HG02610 (cell line): ENCODE results near the gene NHSL1.

Source experiments
- ATAC-seq: cut with Tn5 transposase; IDR thresholded peaks from one replicate; pipeline ENCODE4 v1.9.1; 2021; ENCODE audit warnings: mild to moderate bottlenecking, moderate library complexity; ENCODE audit not compliant: unreplicated experiment

NHSL1 gene

GRCh38 chr6:138405816-138406413, 93.4 kb downstream of the NHSL1 start:
- ATAC-seq, result no peak

- peak; percentile 6 for ATAC-seq
Observed at GRCh38 chr6:138404666-138405337, 94.5 kb downstream of the NHSL1 start.

GRCh38 chr6:138403801-138404665, 95.3 kb downstream of the NHSL1 start, which contains the start of gene HEBP2:
Gene HEBP2 (plus strand): TSS chr6:138404223. CDS start chr6:138404496, 273 bp downstream.
- peak; percentile 91 for ATAC-seq

DNA sequence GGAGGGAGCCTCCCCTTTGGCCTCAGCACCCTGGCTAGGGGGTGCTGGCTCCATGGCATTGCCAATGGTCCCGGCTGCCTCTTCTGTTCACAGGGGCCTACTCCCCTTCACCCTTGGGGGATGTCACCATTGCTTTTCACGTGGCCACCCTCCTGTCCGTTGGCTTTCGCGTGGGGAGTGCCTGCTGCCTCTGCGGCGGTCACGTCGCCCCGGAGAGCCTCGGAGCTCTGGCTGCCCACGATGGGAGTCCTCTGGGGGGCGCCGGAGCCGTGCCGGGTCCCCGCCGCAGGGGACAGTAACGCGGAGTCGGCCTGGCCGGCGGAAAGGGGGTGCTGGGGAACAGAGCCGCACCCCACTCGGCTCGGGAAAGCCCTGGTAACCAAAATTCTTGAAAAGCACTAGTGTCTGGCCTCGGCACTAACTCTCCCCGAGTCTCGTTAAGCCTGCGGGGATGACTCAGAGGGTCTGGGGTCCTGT, 95.9 kb downstream of the NHSL1 start:
- ATAC-seq, result peak; percentile 13

DNA sequence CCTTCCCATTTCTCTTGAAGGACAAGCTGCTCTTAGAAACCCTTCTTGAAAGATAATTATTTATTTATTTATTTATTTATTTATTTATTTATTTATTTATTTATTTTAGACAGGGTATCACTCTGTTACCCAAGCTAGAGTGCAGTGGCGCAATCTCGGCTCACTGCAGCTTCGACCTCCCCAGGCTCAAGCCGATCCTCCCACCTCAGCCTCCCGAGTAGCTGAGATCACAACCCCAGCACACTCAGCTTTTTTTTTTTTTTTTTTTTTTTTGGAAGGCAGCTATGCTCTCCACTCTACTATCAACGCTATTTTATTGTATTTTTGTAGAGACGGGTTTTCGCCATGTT, 96.5 kb downstream of the NHSL1 start:
- ATAC-seq, result no peak

DNA sequence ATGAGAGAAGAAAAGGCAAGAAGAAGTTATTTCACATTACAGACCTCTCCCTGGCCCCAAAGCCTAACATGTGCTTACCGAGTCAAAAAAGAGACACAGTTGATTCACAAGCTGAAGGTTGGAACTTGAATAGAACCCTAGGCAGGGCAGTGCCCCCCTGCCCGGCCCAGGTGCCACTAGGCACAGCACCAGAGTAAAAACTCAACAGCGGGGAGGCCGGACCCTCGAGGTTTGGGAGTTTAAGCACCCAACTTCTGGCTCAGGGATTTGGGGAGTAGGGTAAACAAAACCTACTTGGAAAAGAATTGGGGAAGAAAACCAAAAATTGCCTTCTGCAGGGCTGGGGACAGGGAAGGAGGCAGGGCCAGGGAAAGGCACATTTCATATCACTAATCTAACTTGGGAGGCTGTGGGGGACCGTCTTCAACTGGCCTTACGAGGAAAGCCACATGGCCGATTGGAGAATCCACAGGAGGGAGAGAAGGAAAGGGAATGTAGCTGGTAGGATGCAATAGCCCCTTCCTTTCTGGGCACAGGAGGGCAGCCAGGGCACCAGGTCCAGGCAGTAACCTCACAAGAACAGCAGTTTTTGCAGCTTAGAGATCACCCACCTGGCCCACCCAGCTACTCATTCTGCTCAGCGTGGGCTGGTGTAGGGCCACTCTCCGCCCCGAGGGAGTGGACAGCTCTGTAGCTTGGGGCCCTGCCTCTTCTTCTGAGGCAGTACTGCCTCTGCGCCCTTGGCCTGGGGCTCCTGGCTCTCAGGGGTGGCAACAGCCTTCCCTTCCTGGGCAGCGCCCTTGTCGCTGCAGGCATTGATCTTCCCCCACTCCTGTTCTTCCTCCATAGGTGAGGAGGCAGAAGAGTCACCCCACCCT, 97.1 kb downstream of the NHSL1 start:
- ATAC-seq, result no peak

DNA sequence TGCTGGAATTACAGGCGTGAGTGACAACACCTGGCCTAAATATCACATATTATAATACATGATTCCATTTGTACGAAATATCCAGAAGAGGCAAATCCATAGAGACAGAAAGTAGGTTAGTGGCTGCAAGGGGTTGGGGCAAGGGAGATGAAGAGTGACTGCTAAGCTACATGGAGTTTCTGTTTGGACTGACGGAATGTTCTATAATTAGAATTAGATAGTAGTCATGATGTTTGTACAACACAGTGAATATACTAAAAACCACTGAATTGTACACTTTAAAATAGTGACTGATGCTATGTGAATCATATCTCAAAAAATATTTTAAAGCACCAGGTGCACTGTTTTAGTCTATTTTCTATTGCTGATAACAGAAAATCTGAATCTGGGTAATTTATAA, 99.0 kb downstream of the NHSL1 start:
- ATAC-seq, result no peak

GRCh38 chr6:138397128-138398122, 101.9 kb downstream of the NHSL1 start:
- no peak for ATAC-seq

DNA sequence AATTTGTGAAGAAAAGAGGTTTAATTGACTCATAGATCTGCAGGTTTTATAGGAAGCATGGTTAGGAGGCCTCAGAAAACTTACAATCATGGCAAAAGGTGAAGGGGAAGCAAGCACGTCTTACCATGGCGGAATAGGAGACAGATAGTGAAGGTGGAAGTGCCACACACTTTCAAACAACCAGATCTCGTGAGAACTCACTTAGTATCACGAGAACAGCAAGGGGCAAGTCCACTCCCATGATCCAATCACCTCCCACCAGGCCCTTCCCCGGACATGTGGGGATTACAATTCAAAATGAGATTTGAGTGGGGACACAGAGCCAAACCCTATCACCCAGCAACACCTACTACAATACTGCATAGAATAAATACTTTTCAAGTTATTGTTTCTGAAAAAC, 102.6 kb downstream of the NHSL1 start:
- ATAC-seq, result no peak

DNA sequence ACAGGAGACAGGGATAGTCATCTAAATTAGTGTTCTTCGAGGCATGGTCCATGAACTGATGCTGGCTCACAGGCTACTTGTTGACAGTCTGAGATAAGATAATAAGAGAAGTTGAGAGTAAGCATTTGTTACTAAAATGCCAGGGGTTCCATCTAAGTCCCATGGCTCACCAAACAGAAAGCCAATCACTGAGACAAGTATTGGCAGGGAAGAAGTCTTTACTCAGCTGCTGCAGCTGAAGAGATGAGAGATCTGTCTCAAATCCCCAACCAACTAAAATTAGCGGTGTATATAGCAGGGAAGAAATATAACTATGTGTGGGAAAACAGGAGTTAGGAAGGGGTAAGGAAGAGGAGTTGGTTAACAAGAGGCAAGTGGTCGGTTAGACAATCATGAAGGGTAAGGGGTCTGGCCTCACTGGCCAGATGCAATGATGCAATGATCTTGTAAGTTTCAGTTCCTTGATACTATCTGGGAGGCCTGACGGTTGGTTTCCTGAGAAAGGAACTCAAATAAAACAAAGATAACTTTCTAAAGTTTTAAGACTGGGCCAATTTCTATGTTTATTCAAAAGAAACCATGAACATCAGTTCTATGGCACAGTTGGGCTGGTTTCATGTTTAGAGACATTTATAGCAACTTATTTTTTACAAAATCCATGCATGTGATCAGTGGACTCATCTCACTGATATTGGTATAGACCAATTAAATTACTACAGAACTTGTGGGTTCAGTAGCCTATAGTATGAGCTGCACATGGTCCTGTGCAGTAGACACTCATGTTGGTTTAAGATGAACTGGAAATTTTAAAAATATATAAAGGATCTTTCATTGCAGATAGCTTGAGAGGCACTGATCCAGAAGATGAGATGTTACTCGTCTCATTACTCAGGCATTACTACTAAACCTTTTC, 105.2 kb downstream of the NHSL1 start:
- no peak for ATAC-seq

DNA sequence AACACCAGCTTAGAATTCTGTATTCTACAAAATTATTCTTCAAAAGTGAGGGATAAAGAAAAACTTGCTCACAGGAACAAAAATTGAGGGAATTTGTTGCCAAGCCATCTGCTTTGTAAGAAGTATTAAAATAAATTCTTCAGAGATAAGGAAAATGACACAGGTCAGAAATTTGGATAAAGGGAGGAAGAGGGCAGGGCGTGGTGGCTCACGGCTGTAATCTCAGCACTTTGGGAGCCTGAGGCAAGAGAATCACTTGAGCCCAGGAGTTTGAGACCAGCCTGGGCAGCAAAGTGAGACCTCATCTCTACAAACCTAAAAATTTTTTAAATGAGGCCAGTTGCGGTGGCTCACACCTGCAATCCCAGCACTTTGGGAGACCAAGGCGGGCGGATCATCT, 109.7 kb downstream of the NHSL1 start:
- ATAC-seq, result no peak

DNA sequence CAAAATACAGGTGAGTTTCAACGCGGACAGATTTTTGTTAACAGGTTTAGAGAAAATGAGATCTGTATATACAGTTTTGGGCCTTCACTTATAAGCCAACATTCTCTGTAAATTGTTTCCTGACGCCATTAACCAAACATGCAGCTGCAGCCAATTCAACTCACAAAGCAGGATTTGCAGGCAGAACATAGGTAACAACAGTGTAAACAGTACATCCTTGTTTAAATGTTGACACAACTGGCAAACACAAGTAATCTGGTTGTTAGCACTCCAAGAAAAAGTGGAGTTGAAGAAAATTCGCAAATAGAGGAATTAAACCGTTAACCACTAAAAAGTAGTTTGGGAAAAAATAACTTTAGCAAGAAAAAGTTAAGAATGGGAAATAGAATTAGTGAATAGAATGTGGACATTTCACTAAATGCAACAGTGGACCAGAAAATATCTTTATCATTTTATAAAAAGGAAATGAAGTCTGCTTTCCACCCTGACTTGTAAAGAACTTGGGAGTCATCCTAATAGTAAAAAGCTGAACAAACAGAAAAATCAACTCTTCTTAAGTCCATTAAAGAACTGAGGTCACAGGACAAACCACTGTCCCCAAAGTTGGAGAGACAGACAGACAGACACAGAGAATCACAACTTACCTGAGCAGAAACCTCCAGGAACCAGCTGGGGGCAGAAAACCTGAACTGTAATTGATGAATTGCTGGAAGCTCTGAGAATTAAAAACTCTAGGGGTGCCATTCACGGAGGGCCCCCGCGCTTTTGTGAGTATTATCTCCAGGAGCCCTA, 111.5 kb downstream of the NHSL1 start:
- ATAC-seq, result no peak

- ATAC-seq, result no peak
Observed at GRCh38 chr6:138386897-138387296, 112.4 kb downstream of the NHSL1 start.

DNA sequence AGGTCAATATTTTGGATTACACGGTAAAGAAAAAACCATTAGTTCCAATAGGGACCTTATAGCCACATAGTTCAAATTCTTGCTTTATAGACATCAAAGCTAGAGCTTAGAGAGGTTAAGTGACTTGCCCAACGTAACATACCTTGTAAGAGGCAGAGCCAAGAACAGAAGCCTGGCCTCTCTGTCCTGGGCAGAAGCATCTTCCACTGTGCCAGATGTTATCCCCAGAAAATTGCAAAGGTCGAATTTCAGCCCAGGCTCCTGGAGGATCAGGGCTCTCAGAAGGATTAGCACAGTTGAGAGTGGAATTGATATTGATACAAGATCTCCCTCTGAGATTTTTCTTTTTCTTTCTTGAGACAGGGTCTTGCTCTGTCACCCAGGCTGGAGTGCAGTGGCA, 115.5 kb downstream of the NHSL1 start:
- no peak for ATAC-seq

- no peak for ATAC-seq
Observed at GRCh38 chr6:138382498-138383265, 116.6 kb downstream of the NHSL1 start.

DNA sequence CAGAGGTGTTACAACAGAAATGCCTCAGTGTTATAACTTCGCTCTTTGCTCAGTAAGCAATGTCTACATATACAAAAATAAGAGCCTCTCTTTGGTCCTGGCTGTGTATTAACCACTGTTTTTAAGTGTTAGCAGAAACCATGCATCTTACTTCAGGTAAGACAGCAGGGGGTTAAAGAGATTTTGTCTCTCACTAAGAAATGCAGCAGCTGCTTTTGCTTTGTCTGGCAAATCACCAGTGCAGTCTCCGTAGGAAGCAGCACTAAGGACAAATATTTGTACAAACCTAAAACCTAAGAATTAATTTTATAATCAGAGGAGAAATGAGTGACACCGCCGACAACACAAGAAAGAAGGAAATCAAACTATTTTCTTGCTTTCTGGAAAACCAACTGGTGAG, 120.8 kb downstream of the NHSL1 start:
- no peak for ATAC-seq

DNA sequence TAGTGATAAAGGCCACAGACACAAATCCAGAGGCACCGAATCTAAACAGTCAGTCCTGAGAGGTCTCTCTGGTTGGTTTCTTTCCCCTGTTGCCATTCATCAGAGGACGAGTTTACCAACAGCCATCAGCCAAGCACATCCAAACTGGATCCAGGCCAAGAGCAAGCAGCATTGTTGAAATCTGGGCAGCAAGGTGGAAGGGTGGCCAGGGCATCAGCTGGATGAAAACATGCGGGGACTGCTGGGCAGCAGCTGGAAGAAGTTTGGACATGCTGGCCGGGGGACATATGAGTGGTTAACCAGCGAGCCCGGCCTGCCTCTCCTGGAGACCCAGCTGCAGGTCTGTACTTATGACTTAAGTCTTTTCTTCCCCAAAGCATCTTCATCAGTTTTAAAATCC, 121.5 kb downstream of the NHSL1 start, which contains the start of gene SMIM28:
TSS of gene SMIM28 (plus strand) at position 62 of the 400 bp plus-strand sequence. CDS start at position 230, 168 bp downstream.
- ATAC-seq, result no peak
